ENCODE data around the gene SHD. TPM values are rescaled to one million over a fixed set of nuclear protein-coding genes. Genes with fewer than 3 reads are reported as not detected.

The SHD gene
- total and polyA plus RNA-seq, 2 of the 13 experiments (the other 11 are each of a cell fraction or from before 2014, with no cell fraction given), result 0.11 to 0.20 TPM

DNA sequence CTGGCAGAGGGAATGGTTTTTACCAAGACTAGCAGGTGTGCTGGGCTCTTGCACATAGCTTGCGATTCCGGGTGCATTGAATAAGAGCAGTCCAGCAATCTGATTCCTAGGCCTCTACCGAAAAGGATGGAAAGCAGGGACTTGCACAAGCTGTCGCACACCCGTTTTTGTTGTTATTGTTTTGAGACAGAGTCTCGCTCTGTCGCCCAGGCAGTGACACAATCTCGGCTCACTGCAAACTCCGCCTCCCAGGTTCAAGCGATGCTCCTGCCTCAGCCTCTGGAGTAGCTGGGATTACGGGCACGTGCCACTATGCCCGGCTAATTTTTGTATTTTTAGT, 44.2 kb upstream of the SHD start:
- peak overlapping the region; percentile 44 to 65 (median 47); a peak in 5 of 6 replicates for H3K4me3 ChIP-seq (replicated peaks in 1 of 3; ENCODE audit: insufficient read depth in 1 of 3, low read depth in 2 of 3, low read length in 3 of 3)
- FAIRE-seq (no peak), DNase-seq (ENCODE audit: low spot score) (no peak), ATAC-seq (no peak)
- no peaks in the 10 kb centered on the region for H3K79me2 ChIP-seq (ENCODE audit: insufficient read depth, low read length)
- H4K20me1 ChIP-seq (ENCODE audit: insufficient read depth, low read length), result no peaks in the 10 kb centered on the region
- H3K9me3 ChIP-seq (ENCODE audit: low read length), result no peaks in the 10 kb centered on the region
- H3K36me3 ChIP-seq (replicated peaks in 1 of 2; ENCODE audit: control insufficient read depth in 1 of 2, insufficient read depth in 2 of 2, low read length in 2 of 2), result no peaks in the 10 kb centered on the region
- no peak overlapping the region for H2AFZ ChIP-seq (ENCODE audit: low read length)
- intact Hi-C loops (cut with micrococcal nuclease; ENCODE audit: unreplicated experiment), result no loop called here
- POLR2A ChIA-PET, result interaction anchor here (1.3 to 2.0 kb wide), 2 partner anchors 8 to 12 kb away, joined by 3 to 14 read pairs; partner anchors contain the start of gene YJU2
- CTCF ChIA-PET (ENCODE audit: low intra/inter-chr PET ratio, low total read pairs), result no interaction called here
- peaks cover 32% of the 10 kb centered on the region for H3K4me1 ChIP-seq (ENCODE audit: insufficient read depth, low read length)
- BruUV-seq (replicated peaks), result no TSS peak
- no peaks in the 10 kb centered on the region; a peak in 1 of 5 replicates for H3K27me3 ChIP-seq (ENCODE audit: control insufficient read depth in 1 of 2, insufficient read depth in 2 of 2, low read length in 2 of 2)
- peak overlapping the region; percentile 88 for H3K4me2 ChIP-seq (ENCODE audit: low read depth, low read length)
- WGBS (ENCODE audit: low lambda C conversion rate), result 9% methylated on average over 13 of the region's 13 CpGs
- in situ Hi-C loops (cut with HindIII; ENCODE audit: extremely low pct_ligation_motif_present, low pct_unique_long_range_greater_than_20kb), result no loop called here
- H3K9ac ChIP-seq (ENCODE audit: insufficient read depth, low read depth, low read length), result peak overlapping the region; percentile 69; the same call in 1 of the 2 replicates
- H3K27ac ChIP-seq (ENCODE audit: extremely low read length, insufficient read depth, low read length), result peak overlapping the region; percentile 64
- TF ChIP-seq RXRB (CRISPR knock-in tag; IDR thresholded peaks at IDR 0.05; ENCODE audit: borderline replicate concordance), result no peak
- TF ChIP-seq ZNF138 (CRISPR knock-in tag; IDR thresholded peaks at IDR 0.05; ENCODE audit: low read depth), result no peak
- no peak for TF ChIP-seq ZNF670 (CRISPR knock-in tag; IDR thresholded peaks at IDR 0.05; ENCODE audit: borderline replicate concordance)
- TF ChIP-seq, protein P1, sequence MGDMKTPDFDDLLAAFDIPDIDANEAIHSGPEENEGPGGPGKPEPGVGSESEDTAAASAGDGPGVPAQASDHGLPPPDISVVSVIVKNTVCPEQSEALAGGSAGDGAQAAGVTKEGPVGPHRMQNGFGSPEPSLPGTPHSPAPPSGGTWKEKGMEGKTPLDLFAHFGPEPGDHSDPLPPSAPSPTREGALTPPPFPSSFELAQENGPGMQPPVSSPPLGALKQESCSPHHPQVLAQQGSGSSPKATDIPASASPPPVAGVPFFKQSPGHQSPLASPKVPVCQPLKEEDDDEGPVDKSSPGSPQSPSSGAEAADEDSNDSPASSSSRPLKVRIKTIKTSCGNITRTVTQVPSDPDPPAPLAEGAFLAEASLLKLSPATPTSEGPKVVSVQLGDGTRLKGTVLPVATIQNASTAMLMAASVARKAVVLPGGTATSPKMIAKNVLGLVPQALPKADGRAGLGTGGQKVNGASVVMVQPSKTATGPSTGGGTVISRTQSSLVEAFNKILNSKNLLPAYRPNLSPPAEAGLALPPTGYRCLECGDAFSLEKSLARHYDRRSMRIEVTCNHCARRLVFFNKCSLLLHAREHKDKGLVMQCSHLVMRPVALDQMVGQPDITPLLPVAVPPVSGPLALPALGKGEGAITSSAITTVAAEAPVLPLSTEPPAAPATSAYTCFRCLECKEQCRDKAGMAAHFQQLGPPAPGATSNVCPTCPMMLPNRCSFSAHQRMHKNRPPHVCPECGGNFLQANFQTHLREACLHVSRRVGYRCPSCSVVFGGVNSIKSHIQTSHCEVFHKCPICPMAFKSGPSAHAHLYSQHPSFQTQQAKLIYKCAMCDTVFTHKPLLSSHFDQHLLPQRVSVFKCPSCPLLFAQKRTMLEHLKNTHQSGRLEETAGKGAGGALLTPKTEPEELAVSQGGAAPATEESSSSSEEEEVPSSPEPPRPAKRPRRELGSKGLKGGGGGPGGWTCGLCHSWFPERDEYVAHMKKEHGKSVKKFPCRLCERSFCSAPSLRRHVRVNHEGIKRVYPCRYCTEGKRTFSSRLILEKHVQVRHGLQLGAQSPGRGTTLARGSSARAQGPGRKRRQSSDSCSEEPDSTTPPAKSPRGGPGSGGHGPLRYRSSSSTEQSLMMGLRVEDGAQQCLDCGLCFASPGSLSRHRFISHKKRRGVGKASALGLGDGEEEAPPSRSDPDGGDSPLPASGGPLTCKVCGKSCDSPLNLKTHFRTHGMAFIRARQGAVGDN (CRISPR knock-in tag; IDR thresholded peaks at IDR 0.05), result peak; percentile 10; the same call in 1 of the 2 replicates
- TF ChIP-seq ZBTB44 (CRISPR knock-in tag; IDR thresholded peaks at IDR 0.05), result no peak
- TF ChIP-seq PITX1 (CRISPR knock-in tag; IDR thresholded peaks at IDR 0.05), result no peak
- TF ChIP-seq MBD4 (IDR thresholded peaks at IDR 0.05; ENCODE audit: borderline replicate concordance, low read length), result no peak
- TF ChIP-seq, protein P2, sequence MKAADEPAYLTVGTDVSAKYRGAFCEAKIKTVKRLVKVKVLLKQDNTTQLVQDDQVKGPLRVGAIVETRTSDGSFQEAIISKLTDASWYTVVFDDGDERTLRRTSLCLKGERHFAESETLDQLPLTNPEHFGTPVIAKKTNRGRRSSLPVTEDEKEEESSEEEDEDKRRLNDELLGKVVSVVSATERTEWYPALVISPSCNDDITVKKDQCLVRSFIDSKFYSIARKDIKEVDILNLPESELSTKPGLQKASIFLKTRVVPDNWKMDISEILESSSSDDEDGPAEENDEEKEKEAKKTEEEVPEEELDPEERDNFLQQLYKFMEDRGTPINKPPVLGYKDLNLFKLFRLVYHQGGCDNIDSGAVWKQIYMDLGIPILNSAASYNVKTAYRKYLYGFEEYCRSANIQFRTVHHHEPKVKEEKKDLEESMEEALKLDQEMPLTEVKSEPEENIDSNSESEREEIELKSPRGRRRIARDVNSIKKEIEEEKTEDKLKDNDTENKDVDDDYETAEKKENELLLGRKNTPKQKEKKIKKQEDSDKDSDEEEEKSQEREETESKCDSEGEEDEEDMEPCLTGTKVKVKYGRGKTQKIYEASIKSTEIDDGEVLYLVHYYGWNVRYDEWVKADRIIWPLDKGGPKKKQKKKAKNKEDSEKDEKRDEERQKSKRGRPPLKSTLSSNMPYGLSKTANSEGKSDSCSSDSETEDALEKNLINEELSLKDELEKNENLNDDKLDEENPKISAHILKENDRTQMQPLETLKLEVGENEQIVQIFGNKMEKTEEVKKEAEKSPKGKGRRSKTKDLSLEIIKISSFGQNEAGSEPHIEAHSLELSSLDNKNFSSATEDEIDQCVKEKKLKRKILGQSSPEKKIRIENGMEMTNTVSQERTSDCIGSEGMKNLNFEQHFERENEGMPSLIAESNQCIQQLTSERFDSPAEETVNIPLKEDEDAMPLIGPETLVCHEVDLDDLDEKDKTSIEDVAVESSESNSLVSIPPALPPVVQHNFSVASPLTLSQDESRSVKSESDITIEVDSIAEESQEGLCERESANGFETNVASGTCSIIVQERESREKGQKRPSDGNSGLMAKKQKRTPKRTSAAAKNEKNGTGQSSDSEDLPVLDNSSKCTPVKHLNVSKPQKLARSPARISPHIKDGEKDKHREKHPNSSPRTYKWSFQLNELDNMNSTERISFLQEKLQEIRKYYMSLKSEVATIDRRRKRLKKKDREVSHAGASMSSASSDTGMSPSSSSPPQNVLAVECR (CRISPR knock-in tag; IDR thresholded peaks at IDR 0.05; ENCODE audit: borderline replicate concordance), result no peak
- TF ChIP-seq, protein P3, sequence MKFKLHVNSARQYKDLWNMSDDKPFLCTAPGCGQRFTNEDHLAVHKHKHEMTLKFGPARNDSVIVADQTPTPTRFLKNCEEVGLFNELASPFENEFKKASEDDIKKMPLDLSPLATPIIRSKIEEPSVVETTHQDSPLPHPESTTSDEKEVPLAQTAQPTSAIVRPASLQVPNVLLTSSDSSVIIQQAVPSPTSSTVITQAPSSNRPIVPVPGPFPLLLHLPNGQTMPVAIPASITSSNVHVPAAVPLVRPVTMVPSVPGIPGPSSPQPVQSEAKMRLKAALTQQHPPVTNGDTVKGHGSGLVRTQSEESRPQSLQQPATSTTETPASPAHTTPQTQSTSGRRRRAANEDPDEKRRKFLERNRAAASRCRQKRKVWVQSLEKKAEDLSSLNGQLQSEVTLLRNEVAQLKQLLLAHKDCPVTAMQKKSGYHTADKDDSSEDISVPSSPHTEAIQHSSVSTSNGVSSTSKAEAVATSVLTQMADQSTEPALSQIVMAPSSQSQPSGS (CRISPR knock-in tag; IDR thresholded peaks at IDR 0.05), result no peak
- TF ChIP-seq ZMYM2 (CRISPR knock-in tag; IDR thresholded peaks at IDR 0.05), result 0 out of 2 replicates have a peak, but pooled peaks have one; percentile 45
- no peak for TF ChIP-seq KDM2A (CRISPR knock-in tag; IDR thresholded peaks at IDR 0.05; ENCODE audit: borderline replicate concordance, low read depth)
- TF ChIP-seq, protein P4, sequence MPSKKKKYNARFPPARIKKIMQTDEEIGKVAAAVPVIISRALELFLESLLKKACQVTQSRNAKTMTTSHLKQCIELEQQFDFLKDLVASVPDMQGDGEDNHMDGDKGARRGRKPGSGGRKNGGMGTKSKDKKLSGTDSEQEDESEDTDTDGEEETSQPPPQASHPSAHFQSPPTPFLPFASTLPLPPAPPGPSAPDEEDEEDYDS (CRISPR knock-in tag; IDR thresholded peaks at IDR 0.05), result no peak
